H1 (cell line): ENCODE results near the gene TMEM63C.

Source experiments
- CTCF ChIP-seq, 3 experiments: IDR thresholded peaks; 1 replicate in 2 of 3; 2 replicates in 1 of 3; pipeline versions ENCODE4 v1.5.1 to v1.6.1; 2011; ENCODE audit warnings: low read length in 3 of 3, mild to moderate bottlenecking in 3 of 3, inconsistent platforms in 2 of 3, low read depth in 1 of 3, moderate library complexity in 1 of 3; ENCODE audit not compliant: insufficient read depth in 1 of 3; ENCODE audit errors: control extremely low read depth in 1 of 3
- GABPA ChIP-seq: IDR thresholded peaks from 2 replicates; pipeline ENCODE4 v1.6.1; 2011; ENCODE audit warnings: mild to moderate bottlenecking, low read length, moderate library complexity, borderline replicate concordance; ENCODE audit not compliant: insufficient read depth
- RXRA ChIP-seq: IDR thresholded peaks from 2 replicates; pipeline ENCODE4 v1.6.1; 2011; ENCODE audit warnings: low read depth, mild to moderate bottlenecking, low read length, moderate library complexity; ENCODE audit not compliant: insufficient read depth

DNA sequence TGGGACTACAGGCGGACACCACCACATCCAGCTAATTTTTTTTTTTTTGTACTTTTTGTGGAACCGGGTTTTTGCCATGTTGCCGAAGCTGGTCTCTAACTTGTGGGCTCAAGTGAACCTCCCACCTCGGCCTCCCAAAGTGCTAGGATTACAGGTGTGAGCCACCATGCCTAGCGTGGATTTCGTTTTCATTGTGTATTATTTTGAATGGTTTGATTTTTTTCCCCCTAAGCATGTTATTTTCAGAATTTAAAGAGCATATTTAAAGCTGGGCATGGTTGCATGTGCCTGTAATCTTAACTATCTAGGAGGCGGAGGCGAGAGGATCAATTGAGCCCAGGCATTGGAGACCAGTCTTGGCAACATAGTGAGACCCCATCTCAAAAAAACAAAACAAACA is 13.1 kb downstream of the TMEM63C start:
- TF ChIP-seq CTCF (IDR thresholded peaks at IDR 0.05; ENCODE audit: control extremely low read depth in 1 of 3, insufficient read depth in 1 of 3, low read depth in 1 of 3, low read length in 3 of 3) = no peak
- no peak for TF ChIP-seq RXRA
- TF ChIP-seq GABPA = no peak
